Measurements from ENCODE around the gene TOB2. TPM values are rescaled to one million over a fixed set of nuclear protein-coding genes. Genes with fewer than 3 reads are reported as not detected.
A peak's percentile ranks its signal among the peaks of the same experiment; 100 is the strongest.

TOB2 gene, protein sequence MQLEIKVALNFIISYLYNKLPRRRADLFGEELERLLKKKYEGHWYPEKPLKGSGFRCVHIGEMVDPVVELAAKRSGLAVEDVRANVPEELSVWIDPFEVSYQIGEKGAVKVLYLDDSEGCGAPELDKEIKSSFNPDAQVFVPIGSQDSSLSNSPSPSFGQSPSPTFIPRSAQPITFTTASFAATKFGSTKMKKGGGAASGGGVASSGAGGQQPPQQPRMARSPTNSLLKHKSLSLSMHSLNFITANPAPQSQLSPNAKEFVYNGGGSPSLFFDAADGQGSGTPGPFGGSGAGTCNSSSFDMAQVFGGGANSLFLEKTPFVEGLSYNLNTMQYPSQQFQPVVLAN
- total RNA-seq = 31.8 and 33.4 TPM in 2 replicates

DNA sequence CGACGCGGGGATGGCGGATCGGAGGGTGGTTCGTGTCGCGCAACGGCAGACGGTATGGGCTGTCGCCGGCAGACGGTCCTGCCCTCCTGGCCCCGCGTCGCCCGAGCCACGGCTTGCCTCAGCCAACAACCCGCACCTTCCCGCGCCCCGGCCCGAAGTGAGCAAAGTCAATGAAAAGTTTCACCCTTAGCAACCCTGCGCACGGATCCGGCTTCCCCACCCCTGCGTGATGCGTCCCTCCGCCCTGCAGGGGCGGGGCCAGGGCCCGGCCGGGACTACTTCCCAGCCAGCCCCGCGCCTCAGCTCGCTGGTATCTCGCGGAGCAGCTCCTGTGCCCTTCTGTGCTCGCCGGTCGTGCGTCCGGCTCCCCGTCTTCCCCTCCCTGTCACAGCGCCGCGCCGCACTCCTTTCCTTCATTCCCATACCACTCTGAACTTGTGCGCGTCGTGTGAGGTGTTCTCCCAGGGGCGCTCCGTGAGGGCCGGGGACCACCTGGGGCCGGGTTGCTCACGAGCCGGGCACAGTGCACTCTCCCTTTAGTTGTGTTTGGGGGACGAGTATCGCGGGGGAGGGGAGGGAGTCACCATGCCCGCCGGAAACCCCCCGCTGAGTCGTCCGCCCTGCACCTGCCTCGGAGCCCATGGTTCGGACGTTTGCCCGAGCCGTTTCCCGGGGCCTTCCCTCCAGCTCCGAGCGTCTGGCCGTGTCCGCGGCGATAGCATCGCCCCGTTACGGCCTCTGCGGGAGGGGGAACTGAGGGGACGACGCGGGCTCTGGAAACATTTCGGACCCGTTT lies at the start of gene TOB2:
Gene TOB2 (minus strand): TSS at position 163 of the 796 bp plus-strand sequence. CDS start 9,456 bp downstream, outside the sequence.
- TF ChIP-seq, protein P1, sequence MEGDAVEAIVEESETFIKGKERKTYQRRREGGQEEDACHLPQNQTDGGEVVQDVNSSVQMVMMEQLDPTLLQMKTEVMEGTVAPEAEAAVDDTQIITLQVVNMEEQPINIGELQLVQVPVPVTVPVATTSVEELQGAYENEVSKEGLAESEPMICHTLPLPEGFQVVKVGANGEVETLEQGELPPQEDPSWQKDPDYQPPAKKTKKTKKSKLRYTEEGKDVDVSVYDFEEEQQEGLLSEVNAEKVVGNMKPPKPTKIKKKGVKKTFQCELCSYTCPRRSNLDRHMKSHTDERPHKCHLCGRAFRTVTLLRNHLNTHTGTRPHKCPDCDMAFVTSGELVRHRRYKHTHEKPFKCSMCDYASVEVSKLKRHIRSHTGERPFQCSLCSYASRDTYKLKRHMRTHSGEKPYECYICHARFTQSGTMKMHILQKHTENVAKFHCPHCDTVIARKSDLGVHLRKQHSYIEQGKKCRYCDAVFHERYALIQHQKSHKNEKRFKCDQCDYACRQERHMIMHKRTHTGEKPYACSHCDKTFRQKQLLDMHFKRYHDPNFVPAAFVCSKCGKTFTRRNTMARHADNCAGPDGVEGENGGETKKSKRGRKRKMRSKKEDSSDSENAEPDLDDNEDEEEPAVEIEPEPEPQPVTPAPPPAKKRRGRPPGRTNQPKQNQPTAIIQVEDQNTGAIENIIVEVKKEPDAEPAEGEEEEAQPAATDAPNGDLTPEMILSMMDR (conservative IDR thresholded peaks at IDR 0.05; ENCODE audit: low read depth, low read length) = no peak
- peak within 1 kb of the TSS; percentile 92 for H3K4me3 ChIP-seq (ENCODE audit: low read depth, low read length)
- no peak for DNase-seq (ENCODE audit: low read depth)

DNA sequence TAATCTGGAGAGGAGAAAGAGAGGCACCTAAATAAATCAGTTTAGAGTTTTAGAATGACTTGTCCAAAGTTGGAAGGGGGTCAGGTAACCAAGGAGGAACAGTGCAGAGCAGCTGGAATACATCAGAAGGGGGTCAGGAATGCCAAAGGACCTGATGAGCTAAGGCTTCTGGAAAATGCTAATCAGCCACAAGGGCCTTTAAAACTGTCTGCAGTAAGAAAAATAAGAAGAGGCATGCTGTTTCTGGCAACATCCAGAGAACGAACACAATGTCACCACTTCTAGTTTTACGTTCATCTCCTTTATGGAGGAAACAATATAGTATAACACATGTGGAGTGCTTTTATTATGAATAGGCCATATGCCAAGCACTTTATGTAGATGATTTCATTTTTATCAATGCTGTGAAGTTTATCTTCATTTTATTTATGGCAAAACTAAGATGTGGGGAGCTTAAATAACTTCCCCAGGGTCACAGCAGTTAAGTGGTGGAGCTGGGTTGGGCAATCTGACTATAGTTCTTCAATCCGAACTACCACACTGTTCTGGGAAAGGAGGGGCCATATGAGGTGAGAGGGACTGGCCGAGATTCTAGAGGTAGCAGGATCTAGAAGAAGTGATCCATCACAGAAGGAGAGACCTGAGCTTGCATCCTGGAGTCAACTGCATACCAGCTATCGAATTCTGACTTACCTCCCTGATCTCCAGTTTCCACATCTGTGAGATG lies 44.9 kb upstream of the TOB2 start:
- no peak overlapping the region for H3K4me3 ChIP-seq (ENCODE audit: low read depth, low read length)
- DNase-seq (ENCODE audit: low read depth) = no peak
- TF ChIP-seq, protein P1 (conservative IDR thresholded peaks at IDR 0.05; ENCODE audit: low read depth, low read length) = no peak

DNA sequence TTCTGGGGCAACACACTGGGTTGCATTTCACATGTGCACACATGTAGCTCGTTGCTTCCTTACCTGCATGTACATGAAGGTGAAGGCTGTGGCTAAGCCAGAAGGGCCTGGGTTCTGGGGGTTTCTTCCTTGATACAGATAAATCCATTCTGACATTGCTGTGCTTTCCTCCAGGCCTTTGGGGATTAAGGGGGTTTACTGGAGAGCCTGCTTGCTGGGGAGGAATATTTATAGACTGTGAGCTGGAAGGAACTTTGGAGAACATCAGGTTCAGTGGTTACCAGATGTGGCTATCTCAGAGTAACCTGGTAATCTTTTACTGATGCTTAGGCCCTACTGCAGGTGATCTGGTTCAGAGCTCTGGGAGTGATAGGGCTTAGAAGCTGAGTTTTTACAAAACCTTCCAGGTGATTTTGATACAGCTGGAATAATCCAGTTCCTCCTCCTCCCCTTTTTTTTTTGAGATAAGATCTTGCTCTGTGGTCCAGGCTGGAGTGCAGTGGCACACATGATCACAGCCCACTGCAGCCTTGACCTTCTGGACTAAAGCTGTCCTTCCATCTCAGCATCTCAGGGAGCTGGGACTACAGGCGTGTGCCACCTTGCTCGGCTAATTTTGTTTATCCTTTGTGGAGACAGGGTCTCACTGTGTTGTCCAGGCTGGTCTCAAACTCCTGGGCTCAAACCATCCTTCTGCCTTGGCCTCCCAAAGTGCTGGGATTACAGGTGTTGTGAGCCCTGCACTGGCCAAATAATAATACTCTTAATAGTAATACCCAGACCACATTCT lies 42.2 kb upstream of the TOB2 start:
- TF ChIP-seq, protein P1 (conservative IDR thresholded peaks at IDR 0.05; ENCODE audit: low read depth, low read length) = no peak
- H3K4me3 ChIP-seq (ENCODE audit: low read depth, low read length) = no peak overlapping the region
- no peak for DNase-seq (ENCODE audit: low read depth)

DNA sequence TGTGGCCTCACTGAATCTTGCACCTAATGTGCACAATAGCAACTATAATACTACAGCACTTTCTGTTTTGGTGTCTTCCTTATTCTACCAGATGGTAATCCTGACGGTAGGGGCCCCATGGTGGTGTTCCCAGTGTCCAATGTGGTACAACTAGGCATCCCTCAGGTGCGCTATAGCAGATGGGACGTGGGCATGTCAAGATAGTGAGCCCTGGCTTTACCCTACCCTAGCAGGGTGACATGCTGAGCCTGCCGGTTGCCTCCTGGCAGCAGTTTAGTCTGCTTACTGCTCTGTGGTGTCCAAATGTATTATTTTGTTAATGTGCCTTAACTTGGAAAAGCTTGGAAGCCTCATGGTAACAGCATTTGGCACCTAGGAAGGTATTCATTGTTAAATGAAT lies 41.5 kb upstream of the TOB2 start:
- H3K4me3 ChIP-seq (ENCODE audit: low read depth, low read length) = no peak overlapping the region
- no peak for DNase-seq (ENCODE audit: low read depth)
- TF ChIP-seq, protein P1 (conservative IDR thresholded peaks at IDR 0.05; ENCODE audit: low read depth, low read length) = no peak

DNA sequence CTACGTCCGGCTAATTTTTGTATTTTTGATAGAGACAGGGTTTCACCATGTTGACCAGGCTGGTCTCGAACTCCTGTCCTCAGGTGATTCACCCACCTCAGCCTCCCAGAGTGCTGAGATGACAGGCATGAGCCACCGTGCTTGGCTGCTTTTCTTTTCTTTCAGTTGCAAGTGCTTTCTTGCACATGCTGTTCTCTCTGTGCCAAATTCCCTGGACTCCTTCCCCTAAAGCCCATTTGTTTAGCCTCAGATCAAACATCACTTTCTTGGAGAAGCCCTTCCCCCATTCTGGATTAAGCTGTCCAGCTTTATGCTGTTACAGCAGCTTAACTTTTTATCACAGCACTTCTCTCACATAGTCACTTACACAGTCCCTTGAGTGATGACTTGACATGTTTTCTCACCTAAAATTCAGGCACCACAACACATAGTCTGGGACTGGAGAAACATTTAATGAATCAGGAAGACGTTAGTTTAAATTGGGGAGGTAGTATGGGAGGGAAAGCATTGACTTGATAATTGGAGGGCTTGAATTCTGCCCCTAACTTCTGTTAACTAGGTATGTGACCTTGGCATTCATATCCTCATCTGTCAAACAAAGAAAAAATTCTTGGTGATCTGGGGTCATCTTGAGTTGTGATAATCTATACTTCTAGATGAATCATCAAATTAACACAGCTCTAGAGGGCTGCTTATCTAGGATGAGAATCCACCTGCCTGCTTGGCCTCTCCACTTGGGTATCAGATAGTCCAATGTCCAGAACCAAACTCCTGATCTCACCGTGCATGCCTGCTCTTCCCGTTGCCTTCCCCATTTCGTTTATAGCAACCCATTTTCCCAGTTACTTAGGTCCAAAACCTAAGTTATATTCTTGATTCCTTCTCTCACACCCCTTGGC lies 40.7 kb upstream of the TOB2 start:
- DNase-seq (ENCODE audit: low read depth) = no peak
- TF ChIP-seq, protein P1 (conservative IDR thresholded peaks at IDR 0.05; ENCODE audit: low read depth, low read length) = no peak

More for the DNA sequence above, 40.7 kb upstream of the TOB2 start:
- no peak overlapping the region for H3K4me3 ChIP-seq (ENCODE audit: low read depth, low read length)
